Measurements from ENCODE around the gene CD99.
A peak's percentile ranks its signal among the peaks of the same experiment; 100 is the strongest.
"Not testable (repeated sequence)": the region's sequence is repeated elsewhere in the genome, so short reads cannot be mapped to it uniquely, and the experiment has no call there.

Gene CD99

DNA sequence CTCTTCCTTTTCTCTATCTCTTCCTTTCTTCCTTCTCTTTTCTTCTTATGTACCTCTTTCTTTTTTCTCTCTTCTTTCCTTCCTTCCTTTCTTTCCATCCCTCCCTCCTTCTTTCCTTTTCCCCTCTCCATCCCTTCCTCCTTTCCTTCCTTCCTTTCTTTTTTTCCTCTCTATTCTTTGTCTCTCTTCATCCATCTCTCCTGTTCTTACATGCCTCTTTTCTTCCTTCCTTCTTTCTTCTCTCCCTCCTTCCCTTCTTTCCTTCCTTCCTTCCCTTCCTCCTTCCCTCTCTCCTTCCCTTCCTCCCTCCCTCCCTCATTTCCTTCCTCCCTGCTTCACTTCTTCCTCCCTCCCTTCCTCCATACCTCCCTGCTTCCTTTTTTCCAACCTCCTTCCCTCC, 41.6 kb downstream of the CD99 start:
- DNase-seq: no peak

DNA sequence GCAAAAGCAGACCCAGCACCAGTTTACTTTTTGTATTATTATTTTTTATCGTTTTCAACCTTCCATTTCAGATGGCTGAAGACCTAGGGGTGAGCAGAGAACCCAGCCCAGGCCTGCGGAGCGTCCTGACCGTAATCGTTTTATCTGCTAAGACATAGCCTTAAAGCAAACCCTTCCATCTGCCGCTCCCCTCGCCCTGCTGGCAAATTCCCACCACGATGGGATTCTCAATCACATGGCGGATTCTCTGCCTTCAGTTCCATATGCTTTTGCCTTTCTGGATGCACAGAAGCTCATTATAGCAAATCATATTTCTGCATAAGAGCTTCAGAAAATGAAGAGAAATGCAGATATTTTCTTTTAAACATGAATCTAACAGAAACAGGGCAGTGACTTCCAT, 42.2 kb downstream of the CD99 start:
- no peak for DNase-seq

DNA sequence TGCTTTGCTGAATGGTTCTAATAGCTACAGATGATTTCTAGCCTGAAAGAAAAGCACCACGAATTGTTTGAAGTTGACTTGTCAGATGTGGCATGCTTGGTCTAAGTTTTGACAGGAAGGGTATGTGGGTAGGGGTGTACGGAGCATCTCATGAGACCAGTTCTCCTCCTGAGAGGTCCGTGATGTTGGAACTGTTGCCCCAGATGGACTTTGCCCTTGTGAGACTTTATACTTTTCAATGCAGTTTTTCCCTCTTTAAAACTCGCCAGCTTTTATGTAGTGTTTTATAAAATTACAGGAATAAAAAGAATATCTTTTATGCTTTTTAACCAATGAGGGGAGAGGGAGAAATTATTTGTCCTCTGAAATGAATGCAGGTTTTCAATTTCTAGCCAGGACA, 44.2 kb downstream of the CD99 start:
- DNase-seq: no peak

DNA sequence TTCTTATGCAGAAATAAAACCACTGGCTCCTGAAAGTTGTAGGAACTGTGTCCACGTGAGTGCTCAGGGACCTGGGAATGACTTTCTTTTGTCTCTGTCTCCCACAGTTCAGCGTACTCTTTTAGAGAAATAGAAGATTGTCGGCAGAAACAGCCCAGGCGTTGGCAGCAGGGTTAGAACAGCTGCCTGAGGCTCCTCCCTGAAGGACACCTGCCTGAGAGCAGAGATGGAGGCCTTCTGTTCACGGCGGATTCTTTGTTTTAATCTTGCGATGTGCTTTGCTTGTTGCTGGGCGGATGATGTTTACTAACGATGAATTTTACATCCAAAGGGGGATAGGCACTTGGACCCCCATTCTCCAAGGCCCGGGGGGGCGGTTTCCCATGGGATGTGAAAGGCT, 49.6 kb downstream of the CD99 start:
- DNase-seq: no peak

DNA sequence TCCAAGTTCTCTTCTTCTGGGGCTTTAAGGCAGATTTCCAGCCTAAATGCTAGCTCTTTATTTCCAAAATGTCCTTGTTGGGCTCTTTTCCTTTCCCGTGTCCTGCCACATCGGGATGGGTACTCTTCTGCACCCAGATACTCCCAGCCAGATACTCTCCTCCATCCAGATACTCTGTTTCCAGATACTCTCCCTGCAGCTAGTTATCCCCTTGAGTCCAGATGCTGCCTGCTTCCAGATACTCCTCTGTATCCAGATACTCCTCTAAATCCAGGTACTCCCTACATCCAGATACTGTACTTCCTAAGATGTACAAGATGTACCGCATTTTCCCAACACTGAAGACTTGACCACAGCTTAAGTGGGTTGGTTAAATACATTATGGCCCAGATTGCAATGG, 50.3 kb downstream of the CD99 start:
- no peak for DNase-seq

DNA sequence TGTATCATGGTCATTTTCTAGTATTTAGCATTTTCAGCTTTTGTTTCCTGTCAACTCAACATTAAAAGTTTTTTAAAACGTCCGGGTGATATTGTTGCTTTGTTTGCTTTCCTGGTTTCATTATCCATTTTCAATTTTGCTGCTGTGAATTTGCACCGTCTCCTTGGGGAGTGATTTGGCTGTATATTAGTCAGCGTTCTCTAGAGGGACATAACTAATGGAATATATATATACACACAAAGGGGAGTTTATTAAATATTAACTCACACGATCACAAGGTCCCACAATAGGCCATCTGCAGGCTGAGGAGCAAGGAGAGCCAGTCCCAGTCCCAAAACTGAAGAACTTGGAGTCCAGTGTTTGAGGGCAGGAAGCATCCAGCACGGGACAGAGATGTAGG, 55.2 kb downstream of the CD99 start:
- not testable (repeated sequence) for DNase-seq

DNA sequence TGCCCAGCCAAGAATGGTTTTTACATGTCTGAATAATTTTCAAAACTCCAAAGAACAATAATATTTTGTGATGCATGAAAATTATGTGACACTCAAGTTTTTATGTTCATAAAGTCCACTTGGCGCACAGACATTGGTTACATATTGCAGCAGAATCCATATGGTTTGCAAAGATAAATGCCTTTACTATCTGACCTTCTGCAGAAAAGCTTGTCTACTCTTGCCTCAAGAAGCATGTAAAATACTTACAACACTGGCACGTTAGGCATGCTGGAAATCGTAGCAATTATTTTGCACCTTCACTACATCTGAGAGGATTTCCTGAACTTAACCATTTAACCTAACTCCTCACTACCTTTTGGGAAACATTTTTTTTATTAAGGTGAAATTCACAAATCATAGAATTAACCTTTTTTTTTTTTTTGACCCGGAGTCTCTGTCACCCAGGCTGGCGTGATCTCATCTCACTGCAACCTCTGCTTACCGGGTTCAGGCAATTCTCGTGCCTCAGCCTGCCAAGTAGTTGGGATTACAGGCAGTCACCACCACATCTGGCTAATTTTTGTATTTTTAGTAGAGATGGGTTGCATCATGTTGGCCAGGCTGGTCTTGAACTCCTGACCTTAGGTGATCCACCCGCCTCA, 57.2 kb downstream of the CD99 start:
- no peak for DNase-seq

DNA sequence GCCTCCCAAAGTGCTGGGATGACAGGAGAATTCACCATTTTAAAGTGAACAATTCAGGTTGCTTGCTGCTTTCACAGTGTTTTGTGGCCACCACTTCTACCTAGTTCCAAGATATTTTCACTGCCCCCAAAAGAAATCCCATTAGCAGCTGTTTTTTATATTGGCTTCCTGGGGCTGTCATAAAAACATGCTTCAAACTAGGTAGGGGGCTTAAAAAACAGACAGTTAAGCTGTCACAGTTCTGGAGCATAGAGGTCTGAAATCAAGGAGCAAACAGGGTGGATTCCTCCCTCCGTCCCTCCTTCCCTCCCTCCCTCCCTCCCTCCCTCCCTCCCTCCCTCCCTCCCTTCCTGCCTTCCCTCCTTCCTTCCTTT, 57.7 kb downstream of the CD99 start:
- no peak for DNase-seq

DNA sequence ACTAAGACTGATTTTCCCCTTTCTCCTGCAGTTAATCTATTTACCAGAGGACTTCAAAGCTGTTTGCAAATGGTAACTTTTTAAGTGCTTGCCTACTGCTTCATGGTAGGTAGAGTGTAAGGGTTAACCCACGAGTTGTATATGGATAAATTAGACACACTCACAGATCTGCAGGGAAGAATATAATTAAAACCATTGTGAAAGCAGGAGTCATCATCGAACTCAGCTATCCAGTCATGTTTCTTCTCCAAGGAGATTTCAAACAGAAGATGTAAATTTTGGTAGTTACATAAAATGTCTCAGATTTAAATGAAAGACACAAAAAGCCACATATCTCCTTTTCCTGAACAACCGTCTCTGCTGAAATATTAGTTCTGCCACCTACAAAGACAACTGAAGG, 60.2 kb downstream of the CD99 start:
- DNase-seq: no peak

DNA sequence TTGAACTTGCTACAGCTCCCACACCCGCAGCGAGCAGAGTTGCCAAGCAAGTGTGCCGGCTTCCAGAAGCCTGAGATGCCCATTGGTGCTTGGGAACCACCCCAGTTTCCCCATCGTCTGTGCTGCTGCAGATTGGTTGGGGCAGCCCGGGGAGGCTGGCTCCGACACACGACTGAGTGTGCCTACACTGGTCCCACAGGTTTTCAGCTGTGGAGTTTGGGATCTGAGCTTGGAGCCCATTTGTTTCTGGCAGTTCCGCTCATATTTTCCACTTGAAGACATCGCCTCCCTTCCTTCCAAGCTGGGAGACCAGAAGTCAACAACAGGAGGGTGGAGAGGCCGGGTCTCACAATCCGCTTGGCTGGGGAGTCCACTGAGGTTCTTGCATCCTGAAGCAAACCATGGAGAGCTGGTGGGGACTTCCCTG, 60.8 kb downstream of the CD99 start, which contains the start of gene XG:
Gene XG, plus strand, starts transcription at position 167 of the 427 bp plus-strand sequence. Its CDS starts 235 bp downstream, at position 402.
- DNase-seq: peak; percentile 22

DNA sequence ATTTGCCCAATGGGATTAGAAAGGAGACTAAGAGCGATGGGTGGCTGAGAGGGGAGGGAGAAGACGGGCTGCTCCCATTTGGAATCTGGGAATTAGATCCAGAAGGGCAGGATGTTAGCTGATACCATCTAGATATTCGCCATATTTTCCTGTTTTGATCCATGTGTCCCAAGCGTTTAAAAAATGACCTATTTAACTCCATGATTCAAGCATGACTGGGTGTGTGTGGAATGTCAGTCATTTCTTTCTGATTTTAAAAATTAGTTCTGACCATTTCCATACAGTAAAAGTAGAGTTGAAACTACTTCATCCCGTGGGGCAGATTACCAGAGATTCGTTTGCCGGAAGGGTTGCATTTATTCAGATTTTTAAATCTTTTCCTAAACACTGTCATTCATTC, 61.3 kb downstream of the CD99 start:
- not testable (repeated sequence) for DNase-seq

DNA sequence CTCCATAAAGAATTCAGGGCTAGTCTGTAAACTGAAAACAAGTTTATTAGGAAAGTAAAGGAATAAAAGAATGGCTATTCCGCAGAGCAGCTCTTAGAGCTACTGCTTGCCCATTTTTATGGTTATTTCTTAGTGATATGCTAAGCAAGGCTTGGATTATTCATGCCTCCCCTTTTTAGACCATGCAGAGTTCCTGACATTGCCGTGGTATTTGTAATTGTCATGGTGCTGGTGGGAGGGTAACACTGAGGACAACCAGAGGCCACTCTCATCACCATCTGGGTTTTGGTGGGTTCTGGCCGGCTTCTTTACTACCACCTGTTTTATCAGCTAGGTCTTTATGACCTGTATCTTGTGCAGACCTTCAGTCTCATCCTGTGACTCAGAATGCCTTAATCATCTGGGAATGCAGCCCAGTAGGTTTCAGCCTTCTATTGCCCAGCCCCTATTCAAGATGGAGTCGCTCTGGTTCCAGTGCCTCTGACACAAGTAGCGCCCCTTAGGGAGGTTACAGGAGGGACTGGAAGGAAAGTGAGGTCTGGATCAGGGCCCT, 64.1 kb downstream of the CD99 start:
- DNase-seq: not testable (repeated sequence)

DNA sequence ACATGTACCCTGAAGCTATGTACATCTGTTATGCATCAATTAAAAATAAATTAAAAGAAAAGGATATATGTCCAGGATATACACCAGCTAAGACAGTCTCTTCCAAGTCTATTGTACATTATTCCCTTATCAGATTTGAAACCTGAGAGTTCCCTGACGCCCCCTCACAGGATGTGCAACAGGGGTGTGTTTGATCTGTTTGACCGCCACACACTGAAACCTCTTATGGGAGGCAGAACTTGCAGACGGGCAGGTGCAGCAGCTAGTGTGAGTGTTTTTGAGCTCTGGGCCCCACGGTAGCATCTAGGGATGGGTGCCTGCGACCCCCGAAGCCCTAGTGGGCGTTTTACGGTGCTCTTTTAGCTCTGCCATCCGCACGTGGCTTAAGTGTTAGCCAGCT, 65.5 kb downstream of the CD99 start:
- no peak for DNase-seq

DNA sequence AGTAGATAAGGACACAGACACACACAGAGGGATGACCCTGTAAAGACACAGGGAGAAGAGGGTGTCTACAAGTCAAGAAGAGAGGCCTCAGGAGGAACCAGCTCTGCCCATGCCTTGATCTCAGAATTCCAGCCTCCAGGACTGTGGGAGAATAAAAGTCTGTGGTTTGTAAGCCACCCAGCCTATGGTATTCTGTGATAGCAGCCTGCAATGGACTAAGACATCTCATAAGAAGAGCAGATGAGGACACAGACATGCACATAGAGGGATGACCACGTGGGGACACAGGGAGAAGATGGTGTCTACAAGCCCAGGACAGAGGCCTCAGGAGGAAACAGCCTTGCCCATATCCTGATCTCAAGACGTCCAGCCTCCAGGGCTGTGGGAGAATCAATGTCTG, 70.2 kb downstream of the CD99 start:
- DNase-seq: no peak

DNA sequence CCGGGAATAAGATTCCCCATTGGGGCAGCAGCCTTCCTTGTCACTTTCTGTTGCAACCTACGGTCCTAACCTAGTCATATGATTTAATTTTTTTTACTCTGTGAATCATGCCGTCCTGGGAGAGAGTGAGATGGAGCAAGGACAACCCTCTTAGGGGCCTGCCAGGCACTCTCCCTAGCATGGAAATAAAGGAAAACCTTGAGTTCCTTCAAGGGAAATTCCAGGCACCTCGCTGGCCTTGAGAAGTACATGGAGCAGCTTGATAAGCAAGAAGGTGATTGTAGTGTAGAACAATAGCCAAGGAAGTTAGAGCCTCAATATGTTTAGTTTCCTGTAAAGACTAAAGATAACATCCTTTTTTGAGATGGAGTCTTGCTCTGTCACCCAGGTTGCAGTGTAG, 71.6 kb downstream of the CD99 start:
- DNase-seq: not testable (repeated sequence)

DNA sequence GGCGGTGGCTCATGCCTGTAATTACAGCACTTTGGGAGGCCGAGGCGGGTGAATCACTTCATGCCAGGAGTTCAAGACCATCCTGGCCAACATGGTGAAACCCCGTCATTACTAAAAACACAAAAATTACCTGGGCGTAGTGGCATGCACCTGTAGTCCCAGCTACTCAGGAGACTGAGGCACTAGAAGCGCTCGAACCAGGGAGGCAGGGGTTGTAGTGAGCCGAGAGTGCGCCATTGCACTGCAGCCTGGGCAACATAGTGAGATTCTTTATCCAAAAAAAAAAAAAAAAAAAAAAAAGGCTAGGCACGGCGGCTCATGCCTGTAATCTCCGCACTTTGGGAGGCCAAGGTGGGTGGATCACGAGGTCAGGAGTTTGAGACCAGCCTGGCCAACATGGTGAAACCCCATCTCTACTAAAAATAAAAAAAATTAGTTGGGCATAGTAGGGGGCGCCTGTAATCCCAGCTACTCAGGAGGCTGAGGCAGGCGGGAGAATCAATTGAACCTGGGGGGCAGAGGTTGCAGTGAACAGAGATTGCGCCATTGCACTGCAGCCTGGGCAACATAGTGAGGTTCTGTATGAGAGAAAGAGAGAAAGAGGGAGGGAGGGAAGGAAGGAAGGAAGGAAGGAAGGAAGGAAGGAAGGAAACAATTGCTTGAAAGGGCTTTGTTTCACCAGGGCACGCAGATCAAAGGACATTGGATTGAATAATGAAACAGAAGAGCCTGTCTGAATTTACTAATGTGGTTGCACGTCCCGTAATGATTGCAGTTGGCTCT, 73.9 kb downstream of the CD99 start:
- DNase-seq: not testable (repeated sequence)

DNA sequence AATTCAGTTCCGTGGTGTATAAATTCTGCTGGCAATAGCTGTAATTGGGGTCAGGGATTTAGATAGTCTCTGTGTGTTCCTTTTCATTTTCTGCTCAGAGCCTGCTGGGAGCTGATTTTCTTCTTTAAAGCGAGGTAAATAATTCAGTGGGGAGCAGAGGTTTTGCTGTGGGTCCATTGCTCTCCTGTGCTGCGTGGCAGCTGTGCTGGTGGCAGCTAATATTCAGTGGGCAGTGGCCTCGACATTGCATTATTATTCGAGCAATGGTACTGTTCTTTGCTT, 74.4 kb downstream of the CD99 start:
- DNase-seq: no peak

DNA sequence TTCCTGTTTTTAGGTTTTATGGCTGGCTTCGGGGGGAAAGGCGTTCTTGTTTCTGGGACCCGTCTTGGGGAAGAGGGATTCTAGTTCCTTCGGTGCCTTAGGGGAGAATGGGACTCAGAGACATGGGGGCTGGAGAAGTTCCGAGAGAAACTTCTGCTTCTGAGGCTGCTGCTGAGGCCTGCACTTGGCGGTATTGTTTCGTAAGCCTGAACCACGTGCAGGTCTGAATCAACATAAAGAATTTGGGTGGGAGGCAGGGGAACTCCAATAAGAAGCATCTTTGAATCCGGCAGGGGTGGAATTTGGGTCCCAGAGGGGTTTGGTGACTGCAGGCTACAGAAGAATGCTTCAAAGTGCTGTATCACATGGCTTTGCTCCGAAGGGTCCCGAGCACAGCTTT, 75.8 kb downstream of the CD99 start:
- no peak for DNase-seq

DNA sequence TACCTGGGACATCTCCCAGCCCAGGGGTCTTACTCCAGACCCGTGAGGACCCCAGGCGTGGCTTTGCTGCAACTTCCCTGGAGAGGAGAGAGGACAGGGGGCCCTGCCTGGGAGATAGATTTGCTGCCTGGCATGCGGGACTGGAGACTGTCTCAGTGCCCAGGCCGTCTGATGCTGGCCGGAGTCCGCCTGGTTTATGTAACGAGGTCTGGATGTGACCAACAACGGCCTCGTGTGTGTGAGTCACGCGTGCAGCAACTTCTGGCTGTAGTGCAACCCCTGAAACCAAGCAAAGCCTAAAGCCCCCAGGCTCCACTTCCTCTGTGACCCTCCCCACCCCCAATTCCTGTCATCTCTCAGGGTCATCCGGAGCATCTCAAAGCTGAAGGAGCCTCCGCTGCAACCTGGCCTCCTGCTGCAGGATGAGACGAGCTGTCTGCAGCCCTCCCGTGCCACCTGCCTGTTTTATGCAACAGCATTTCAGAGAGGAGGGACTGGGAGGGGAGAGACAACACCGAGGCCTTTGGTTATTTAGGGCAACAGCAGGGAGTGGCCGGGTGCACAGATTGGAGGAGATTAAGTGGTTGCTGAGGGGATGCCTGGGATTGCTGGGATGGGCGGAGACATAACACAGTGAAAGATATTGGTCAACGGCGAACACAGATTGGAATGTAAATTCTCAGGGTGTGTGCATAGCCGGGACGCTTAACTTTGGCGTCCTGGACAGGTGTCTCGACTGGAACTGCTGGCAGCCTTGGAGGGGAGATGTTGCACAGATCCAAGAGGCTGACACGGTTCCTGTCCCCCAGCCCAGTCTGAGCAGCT, 76.7 kb downstream of the CD99 start:
- no peak for DNase-seq

DNA sequence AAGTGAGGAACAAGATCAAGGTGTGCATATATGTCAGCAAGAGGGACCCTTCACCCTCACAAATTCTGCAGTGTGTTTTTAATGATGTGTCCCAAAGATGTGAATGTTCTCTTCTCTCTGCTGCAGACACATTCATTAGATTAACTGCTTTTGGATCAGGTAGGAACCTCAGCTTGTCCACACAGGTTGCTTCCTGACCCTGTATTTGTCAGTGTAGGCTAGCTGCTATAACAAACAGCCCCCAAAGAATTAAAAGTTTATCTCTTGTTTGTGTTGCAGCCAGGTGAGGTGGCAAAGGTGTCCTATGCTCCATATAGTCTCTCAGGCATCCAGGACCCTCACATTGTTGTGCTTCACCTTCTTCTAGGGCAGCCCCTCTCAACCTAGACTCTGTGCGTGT, 78.5 kb downstream of the CD99 start:
- no peak for DNase-seq

DNA sequence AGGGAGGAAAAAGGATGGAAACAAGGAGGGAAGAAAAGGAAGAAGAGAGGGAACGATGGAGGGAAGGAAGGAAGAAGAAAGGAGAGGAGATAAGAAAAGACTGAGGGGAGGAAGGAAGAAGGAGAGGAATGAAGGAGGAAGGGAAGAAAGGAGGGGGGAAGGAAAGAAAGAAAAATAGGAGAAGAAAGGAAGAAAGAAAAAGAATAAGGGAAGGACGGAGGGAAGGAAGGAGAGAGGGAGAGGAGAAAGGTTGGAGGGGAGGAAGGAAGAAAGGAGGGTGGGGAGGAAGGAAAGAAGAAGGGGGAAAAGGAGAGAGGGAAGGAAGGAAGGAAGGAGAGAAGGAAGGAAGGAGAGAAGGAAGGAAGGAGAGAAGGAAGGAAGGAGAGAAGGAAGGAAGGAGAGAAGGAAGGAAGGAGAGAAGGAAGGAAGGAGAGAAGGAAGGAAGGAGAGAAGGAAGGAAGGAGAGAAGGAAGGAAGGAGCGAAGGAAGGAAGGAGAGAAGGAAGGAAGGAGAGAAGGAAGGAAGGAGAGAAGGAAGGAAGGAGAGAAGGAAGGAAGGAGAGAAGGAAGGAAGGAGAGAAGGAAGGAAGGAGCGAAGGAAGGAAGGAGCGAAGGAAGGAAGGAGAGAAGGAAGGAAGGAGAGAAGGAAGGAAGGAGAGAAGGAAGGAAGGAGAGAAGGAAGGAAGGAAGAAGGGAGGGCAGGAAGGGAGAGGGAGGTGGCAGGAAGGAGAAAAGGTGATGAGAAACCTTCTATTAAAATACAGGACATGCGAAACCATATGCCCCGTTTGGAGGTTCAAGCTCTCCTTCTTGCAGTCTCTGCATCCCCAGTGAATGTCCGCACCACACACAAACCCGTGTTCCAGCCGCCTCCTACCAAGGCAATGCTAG, 82.3 kb downstream of the CD99 start:
- not testable (repeated sequence) for DNase-seq

DNA sequence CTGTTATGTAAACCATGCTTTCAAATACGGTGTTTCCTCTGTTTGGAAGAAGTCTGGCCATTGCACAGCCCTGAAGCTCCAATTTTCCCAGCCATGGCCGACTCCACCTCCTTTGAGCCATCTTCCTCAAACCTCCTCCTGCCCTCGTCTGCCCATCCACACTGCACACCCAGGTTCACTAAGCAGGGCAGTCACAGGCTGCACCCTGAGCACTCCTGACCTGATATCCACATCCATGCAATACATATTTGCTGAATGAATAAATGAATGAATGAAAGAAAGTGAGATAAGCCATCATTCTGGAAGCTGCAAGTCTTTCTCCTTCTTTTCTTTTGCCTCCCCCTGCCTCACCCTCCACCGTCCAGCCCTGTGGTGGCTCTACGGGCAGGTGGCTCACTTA, 83.0 kb downstream of the CD99 start:
- no peak for DNase-seq

DNA sequence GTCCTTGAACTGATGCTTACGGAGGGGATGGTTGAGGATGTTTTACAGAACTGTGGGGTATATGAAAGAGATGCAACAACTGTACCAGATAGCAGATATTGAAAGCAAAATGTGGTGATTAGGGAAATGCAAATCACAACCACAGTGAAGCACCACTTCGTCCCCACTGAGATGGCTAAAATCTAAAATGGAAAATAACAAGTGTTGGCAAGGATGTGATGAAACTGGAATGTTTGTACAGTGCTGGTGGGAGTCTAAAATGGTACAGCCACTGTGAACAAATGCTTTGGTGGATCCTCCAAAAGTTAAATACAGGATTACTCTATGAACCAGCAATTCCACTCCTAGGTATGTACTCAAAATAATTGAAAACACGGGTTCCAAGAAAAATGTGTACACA, 83.7 kb downstream of the CD99 start:
- DNase-seq: no peak

Measured in GOT3 (cell line).